ENCODE data around the gene UBXN11. TPM values are rescaled to one million over a fixed set of nuclear protein-coding genes. Genes with fewer than 3 reads are reported as not detected.

The UBXN11 gene
- total and polyA plus RNA-seq, 2 of the 13 experiments (the other 11 are each of a cell fraction or from before 2014, with no cell fraction given) = 9.3 to 10.4 TPM

DNA sequence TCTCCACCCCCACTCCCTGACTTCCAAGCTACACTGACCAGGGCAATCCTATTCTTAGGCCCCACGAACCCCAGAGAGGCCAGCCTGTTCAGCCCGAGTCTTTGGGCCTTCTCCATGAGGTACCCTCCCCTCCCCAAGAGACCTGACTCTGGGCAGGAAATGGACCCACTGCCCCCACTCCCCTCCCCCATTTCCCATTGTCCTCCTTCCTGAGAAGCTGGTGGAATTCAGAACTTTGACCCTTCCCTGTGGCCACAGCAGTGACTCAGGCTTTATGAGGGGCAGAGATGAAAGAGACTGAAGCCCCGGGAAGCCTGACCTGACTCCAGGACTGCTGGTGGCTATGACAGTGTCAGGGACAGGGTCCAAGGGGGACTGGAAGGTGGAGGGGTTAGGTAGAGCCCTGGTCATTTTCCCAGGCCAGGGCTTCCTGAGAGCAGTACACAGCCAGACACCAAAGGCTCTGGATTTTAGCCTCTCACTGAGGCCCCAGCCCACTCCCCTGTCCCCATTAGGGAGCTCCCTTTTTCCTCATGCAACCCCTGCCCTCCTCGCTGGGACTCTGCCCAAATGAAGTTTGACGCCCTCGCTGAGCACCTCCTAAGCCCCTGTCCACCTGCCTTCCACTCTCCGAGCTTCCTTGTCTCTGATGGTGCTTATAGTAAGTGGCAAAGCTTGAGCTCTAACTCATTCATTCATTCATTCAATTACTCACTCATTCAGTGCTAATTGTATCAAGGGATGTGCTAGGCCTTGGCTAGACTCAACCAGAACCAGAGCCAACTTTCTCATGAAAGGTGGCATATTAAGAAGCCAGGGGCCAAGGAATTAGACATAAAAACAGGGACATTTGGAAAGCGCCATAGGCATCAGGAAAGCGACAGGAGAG, 44.5 kb upstream of the UBXN11 start (continued):
- TF ChIP-seq, protein P1, sequence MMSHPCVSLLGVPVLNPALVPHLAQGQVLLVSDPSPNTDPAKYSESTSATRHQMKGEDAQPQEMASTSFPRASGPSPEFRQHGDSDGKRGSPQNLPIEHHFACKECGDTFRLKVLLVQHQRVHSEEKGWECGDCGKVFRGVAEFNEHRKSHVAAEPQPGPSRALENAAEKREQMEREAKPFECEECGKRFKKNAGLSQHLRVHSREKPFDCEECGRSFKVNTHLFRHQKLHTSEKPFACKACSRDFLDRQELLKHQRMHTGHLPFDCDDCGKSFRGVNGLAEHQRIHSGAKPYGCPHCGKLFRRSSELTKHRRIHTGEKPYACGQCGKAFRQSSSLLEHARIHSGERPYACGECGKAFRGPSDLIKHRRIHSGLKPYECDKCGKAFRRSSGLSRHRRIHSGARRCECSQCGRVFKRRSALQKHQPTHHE (CRISPR knock-in tag; IDR thresholded peaks at IDR 0.05; ENCODE audit: borderline replicate concordance) = peak; percentile 50; the same call in 1 of the 2 replicates
- TF ChIP-seq, protein P2, sequence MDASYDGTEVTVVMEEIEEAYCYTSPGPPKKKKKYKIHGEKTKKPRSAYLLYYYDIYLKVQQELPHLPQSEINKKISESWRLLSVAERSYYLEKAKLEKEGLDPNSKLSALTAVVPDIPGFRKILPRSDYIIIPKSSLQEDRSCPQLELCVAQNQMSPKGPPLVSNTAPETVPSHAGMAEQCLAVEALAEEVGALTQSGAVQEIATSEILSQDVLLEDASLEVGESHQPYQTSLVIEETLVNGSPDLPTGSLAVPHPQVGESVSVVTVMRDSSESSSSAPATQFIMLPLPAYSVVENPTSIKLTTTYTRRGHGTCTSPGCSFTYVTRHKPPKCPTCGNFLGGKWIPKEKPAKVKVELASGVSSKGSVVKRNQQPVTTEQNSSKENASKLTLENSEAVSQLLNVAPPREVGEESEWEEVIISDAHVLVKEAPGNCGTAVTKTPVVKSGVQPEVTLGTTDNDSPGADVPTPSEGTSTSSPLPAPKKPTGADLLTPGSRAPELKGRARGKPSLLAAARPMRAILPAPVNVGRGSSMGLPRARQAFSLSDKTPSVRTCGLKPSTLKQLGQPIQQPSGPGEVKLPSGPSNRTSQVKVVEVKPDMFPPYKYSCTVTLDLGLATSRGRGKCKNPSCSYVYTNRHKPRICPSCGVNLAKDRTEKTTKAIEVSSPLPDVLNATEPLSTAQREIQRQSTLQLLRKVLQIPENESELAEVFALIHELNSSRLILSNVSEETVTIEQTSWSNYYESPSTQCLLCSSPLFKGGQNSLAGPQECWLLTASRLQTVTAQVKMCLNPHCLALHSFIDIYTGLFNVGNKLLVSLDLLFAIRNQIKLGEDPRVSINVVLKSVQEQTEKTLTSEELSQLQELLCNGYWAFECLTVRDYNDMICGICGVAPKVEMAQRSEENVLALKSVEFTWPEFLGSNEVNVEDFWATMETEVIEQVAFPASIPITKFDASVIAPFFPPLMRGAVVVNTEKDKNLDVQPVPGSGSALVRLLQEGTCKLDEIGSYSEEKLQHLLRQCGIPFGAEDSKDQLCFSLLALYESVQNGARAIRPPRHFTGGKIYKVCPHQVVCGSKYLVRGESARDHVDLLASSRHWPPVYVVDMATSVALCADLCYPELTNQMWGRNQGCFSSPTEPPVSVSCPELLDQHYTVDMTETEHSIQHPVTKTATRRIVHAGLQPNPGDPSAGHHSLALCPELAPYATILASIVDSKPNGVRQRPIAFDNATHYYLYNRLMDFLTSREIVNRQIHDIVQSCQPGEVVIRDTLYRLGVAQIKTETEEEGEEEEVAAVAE (CRISPR knock-in tag; IDR thresholded peaks at IDR 0.05; ENCODE audit: borderline replicate concordance) = no peak
- TF ChIP-seq SALL2 (CRISPR knock-in tag; IDR thresholded peaks at IDR 0.05) = peak; percentile 35; the same call in 1 of the 2 replicates
- no peak for TF ChIP-seq ZNF282 (IDR thresholded peaks at IDR 0.05; ENCODE audit: partially characterized antibody)
- TF ChIP-seq ZNF251 (CRISPR knock-in tag; IDR thresholded peaks at IDR 0.05) = no peak
- no peak; the same call in 1 of the 2 replicates for TF ChIP-seq FOXO1 (CRISPR knock-in tag; IDR thresholded peaks at IDR 0.05)
- TF ChIP-seq, protein P3, sequence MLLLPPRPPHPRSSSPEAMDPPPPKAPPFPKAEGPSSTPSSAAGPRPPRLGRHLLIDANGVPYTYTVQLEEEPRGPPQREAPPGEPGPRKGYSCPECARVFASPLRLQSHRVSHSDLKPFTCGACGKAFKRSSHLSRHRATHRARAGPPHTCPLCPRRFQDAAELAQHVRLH (CRISPR knock-in tag; IDR thresholded peaks at IDR 0.05; ENCODE audit: borderline replicate concordance, low read depth) = peak; percentile 30; the same call in 1 of the 2 replicates
- TF ChIP-seq, protein P4, sequence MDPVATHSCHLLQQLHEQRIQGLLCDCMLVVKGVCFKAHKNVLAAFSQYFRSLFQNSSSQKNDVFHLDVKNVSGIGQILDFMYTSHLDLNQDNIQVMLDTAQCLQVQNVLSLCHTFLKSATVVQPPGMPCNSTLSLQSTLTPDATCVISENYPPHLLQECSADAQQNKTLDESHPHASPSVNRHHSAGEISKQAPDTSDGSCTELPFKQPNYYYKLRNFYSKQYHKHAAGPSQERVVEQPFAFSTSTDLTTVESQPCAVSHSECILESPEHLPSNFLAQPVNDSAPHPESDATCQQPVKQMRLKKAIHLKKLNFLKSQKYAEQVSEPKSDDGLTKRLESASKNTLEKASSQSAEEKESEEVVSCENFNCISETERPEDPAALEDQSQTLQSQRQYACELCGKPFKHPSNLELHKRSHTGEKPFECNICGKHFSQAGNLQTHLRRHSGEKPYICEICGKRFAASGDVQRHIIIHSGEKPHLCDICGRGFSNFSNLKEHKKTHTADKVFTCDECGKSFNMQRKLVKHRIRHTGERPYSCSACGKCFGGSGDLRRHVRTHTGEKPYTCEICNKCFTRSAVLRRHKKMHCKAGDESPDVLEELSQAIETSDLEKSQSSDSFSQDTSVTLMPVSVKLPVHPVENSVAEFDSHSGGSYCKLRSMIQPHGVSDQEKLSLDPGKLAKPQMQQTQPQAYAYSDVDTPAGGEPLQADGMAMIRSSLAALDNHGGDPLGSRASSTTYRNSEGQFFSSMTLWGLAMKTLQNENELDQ (CRISPR knock-in tag; IDR thresholded peaks at IDR 0.05; ENCODE audit: borderline replicate concordance) = no peak
- TF ChIP-seq, protein P5, sequence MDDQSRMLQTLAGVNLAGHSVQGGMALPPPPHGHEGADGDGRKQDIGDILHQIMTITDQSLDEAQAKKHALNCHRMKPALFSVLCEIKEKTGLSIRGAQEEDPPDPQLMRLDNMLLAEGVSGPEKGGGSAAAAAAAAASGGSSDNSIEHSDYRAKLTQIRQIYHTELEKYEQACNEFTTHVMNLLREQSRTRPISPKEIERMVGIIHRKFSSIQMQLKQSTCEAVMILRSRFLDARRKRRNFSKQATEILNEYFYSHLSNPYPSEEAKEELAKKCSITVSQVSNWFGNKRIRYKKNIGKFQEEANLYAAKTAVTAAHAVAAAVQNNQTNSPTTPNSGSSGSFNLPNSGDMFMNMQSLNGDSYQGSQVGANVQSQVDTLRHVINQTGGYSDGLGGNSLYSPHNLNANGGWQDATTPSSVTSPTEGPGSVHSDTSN (CRISPR knock-in tag; IDR thresholded peaks at IDR 0.05; ENCODE audit: borderline replicate concordance) = no peak
- no peak for TF ChIP-seq JARID2 (CRISPR knock-in tag; IDR thresholded peaks at IDR 0.05; ENCODE audit: insufficient replicate concordance)
- TF ChIP-seq TGIF2 (CRISPR knock-in tag; IDR thresholded peaks at IDR 0.05) = no peak; the same call in 1 of the 2 replicates
- TF ChIP-seq KLF11 (CRISPR knock-in tag; IDR thresholded peaks at IDR 0.05) = no peak
- TF ChIP-seq ZNF891 (CRISPR knock-in tag; IDR thresholded peaks at IDR 0.05) = peak; percentile 24; the same call in 1 of the 2 replicates
- no peak for TF ChIP-seq SP1 (IDR thresholded peaks at IDR 0.05)
- TF ChIP-seq SP1 (CRISPR knock-in tag; IDR thresholded peaks at IDR 0.05) = no peak
- no peak for TF ChIP-seq JDP2 (CRISPR knock-in tag; IDR thresholded peaks at IDR 0.05; ENCODE audit: borderline replicate concordance)
- TF ChIP-seq, protein P6, sequence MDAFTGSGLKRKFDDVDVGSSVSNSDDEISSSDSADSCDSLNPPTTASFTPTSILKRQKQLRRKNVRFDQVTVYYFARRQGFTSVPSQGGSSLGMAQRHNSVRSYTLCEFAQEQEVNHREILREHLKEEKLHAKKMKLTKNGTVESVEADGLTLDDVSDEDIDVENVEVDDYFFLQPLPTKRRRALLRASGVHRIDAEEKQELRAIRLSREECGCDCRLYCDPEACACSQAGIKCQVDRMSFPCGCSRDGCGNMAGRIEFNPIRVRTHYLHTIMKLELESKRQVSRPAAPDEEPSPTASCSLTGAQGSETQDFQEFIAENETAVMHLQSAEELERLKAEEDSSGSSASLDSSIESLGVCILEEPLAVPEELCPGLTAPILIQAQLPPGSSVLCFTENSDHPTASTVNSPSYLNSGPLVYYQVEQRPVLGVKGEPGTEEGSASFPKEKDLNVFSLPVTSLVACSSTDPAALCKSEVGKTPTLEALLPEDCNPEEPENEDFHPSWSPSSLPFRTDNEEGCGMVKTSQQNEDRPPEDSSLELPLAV (CRISPR knock-in tag; conservative IDR thresholded peaks at IDR 0.05; ENCODE audit: low read depth) = no peak
